GM12875 (cell line): ENCODE measurements around the gene PLCB2.

Source experiments
- H3K4me3 ChIP-seq: one replicate; pipeline ENCODE4 v1.5.1; 2011; ENCODE audit warnings: low read depth, low read length, control low read depth
- CTCF ChIP-seq: IDR thresholded peaks from 2 replicates; pipeline ENCODE4 v1.5.1; 2011; ENCODE audit warnings: low read depth, mild to moderate bottlenecking, control low read depth, inconsistent platforms, low read length, moderate library complexity, borderline replicate concordance; ENCODE audit not compliant: insufficient read depth

The PLCB2 gene

GRCh38 chr15:40263024-40263754 lies 44.5 kb downstream of the PLCB2 start:
- no peak overlapping the region for H3K4me3 ChIP-seq
- TF ChIP-seq CTCF, result no peak

GRCh38 chr15:40259021-40259420 lies 48.7 kb downstream of the PLCB2 start:
- no peak for TF ChIP-seq CTCF
- no peak overlapping the region for H3K4me3 ChIP-seq

- no peak overlapping the region for H3K4me3 ChIP-seq
- TF ChIP-seq CTCF, result no peak
These were observed 49.2 kb downstream of the PLCB2 start for GRCh38 chr15:40258544-40258943.

- TF ChIP-seq CTCF, result no peak
- no peak overlapping the region for H3K4me3 ChIP-seq
These were observed 49.9 kb downstream of the PLCB2 start for GRCh38 chr15:40257656-40258450.

GRCh38 chr15:40256638-40257235 lies 51.0 kb downstream of the PLCB2 start:
- no peak overlapping the region for H3K4me3 ChIP-seq
- TF ChIP-seq CTCF, result no peak

- no peak for TF ChIP-seq CTCF
- H3K4me3 ChIP-seq, result no peak overlapping the region
These were observed 52.7 kb downstream of the PLCB2 start for GRCh38 chr15:40255033-40255432.
